LHCN-M2 (cell line): ENCODE results near the gene SGSM1. TPM values are rescaled to one million over a fixed set of nuclear protein-coding genes. Genes with fewer than 3 reads are reported as not detected.

Experiments used
- DNase-seq: peaks from one replicate; pipeline ENCODE4 v3.0.0-alpha.2; 2012; ENCODE audit warnings: low read depth
- total RNA-seq: library from RNA; depleted of rRNA; stranded (reverse); fragments of >200 nt; gene quantifications from 2 replicates; pipeline ENCODE4 v1.2.3, GENCODE V29; 2014; rRNA removed

The SGSM1 gene
- total RNA-seq, 1 experiment from 2014 or later = not detected

DNA sequence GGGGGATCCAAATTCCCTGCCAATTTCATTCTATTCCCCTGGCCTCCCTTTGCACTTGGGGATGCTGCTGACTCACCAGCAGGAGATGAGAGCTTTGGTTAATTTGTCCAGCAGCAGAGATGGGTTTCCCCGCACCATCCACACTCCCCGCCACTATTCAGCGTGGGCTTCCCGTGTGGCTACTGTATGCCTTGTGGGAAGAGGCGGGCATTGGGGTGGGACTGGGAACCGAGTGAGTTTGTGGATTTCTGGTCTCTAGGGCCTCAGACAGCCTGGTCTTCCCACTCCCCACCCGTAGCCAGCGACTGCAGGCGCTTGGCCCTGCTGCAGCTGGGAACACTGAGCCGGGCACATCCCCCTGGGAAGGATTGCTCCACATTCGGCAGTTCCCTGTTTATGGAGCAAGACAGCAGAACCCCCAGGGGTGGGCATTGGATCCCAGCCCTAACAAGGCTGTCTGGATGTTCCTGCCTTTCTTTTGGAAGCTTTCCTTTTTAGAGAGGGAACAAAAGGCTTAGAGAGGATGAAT is 169.9 kb downstream of the SGSM1 start:
- DNase-seq = no peak

DNA sequence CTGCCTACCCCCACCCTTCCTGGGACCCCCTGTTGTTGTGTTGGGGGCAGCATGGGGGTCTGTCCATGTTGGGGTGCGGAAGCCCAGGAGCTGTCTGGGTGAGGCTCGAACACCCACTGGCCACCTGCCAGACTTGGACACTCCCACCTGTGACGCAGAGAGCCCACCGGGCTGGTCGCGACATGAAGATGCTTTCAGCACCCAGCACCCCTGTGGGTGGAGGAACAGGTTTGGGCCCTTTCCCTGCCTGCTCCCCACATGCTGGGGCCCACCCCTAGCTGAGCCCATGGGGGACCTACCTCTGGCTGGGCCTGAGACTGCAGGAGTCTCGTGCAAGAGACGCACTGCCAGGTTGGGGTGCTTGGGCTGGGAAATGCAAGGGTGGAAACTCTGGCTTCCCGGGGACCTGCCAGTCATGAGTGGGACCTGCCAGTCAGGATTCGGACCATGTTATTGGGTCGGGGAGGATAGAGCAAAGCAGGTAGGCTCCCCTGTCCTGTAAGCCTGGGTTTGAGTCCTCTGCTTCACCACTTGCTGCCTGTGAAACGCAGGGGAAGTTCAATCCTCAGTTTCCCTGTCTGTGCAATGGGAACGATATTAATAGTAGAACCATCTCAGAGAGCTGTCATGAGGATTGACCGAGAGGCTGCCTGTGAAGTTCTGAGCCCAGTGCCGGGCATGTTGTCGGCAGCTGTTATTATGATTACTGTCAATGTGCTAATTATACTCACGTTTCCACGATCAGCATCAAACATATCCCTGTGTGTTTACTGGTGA is 170.6 kb downstream of the SGSM1 start:
- DNase-seq = no peak

Other genes with a start within 250 kb of the SGSM1 start
- 6.0 and 7.2 TPM in 2 replicates for gene LRRC75B, start 213.1 kb upstream of the SGSM1 start, total RNA-seq
- gene GGT1, start 203.0 kb upstream of the SGSM1 start, total RNA-seq = 1.1 and 2.5 TPM in 2 replicates
- not detected in 2 replicates for gene PIWIL3, start 31.5 kb upstream of the SGSM1 start, total RNA-seq
- not detected in 2 replicates for gene LHFPL7, start 140.5 kb downstream of the SGSM1 start, total RNA-seq
- gene KIAA1671, start 146.5 kb downstream of the SGSM1 start, total RNA-seq = 2.6 and 2.9 TPM in 2 replicates